ENCODE data around the gene EPHA10. TPM values are rescaled to one million over a fixed set of nuclear protein-coding genes. Genes with fewer than 3 reads are reported as not detected.

EPHA10 gene
- polyA plus RNA-seq, 2 of the 4 experiments (the other 2 are of a cell fraction): 0.35 to 0.53 TPM

DNA sequence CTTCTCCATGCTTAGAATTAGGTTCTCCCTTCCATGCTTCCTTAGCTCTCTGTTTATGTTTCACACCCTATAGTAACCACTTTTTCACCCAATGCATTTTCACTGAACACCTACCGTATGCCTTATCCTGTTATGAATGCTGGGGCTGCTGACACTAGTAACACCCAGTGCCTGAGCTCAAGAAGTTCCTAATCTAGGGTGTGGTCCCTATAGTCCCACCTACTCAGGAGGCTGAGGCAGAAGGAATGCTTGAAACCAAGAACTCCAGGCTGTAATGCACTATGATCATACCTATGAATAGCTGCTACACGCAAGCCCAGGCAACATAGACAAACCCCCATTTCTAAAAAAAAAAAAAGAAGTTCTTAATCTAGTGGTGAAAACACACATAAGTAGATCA is 5.5 kb downstream of the EPHA10 start:
- WGBS (ENCODE audit: missing lambda C conversion rate): 34% methylated on average over 2 of the region's 2 CpGs
- H3K4me3 ChIP-seq: no peak overlapping the region
- no peaks in the 10 kb centered on the region for H3K9me3 ChIP-seq
- ChIA-PET CTCF (interaction anchor here (0.9 kb wide), 1 partner anchor 21 kb away, joined by 3 read pairs; no protein-coding TSS in a partner anchor), POLR2A (no interaction called here)
- no peak overlapping the region for H3K27ac ChIP-seq
- FAIRE-seq: no peak
- no peaks in the 10 kb centered on the region for H3K4me1 ChIP-seq
- no peak for DNase-seq (ENCODE audit: low read depth in 1 of 2, low spot score in 1 of 2)
- TF ChIP-seq TFCP2L1 (CRISPR knock-in tag; IDR thresholded peaks at IDR 0.05): no peak
- TF ChIP-seq HOXA7 (CRISPR knock-in tag; IDR thresholded peaks at IDR 0.05): no peak
- TF ChIP-seq, protein P1, sequence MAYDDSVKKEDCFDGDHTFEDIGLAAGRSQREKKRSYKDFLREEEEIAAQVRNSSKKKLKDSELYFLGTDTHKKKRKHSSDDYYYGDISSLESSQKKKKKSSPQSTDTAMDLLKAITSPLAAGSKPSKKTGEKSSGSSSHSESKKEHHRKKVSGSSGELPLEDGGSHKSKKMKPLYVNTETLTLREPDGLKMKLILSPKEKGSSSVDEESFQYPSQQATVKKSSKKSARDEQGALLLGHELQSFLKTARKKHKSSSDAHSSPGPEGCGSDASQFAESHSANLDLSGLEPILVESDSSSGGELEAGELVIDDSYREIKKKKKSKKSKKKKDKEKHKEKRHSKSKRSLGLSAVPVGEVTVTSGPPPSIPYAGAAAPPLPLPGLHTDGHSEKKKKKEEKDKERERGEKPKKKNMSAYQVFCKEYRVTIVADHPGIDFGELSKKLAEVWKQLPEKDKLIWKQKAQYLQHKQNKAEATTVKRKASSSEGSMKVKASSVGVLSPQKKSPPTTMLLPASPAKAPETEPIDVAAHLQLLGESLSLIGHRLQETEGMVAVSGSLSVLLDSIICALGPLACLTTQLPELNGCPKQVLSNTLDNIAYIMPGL (CRISPR knock-in tag; IDR thresholded peaks at IDR 0.05; ENCODE audit: borderline replicate concordance): no peak
- TF ChIP-seq, protein P2, sequence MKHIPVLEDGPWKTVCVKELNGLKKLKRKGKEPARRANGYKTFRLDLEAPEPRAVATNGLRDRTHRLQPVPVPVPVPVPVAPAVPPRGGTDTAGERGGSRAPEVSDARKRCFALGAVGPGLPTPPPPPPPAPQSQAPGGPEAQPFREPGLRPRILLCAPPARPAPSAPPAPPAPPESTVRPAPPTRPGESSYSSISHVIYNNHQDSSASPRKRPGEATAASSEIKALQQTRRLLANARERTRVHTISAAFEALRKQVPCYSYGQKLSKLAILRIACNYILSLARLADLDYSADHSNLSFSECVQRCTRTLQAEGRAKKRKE (CRISPR knock-in tag; IDR thresholded peaks at IDR 0.05; ENCODE audit: low read depth): no peak
- no peak for TF ChIP-seq KDM1A (IDR thresholded peaks at IDR 0.05; ENCODE audit: low read depth)
- TF ChIP-seq NPAS2 (CRISPR knock-in tag; IDR thresholded peaks at IDR 0.05; ENCODE audit: borderline replicate concordance): no peak
- TF ChIP-seq, protein P3, sequence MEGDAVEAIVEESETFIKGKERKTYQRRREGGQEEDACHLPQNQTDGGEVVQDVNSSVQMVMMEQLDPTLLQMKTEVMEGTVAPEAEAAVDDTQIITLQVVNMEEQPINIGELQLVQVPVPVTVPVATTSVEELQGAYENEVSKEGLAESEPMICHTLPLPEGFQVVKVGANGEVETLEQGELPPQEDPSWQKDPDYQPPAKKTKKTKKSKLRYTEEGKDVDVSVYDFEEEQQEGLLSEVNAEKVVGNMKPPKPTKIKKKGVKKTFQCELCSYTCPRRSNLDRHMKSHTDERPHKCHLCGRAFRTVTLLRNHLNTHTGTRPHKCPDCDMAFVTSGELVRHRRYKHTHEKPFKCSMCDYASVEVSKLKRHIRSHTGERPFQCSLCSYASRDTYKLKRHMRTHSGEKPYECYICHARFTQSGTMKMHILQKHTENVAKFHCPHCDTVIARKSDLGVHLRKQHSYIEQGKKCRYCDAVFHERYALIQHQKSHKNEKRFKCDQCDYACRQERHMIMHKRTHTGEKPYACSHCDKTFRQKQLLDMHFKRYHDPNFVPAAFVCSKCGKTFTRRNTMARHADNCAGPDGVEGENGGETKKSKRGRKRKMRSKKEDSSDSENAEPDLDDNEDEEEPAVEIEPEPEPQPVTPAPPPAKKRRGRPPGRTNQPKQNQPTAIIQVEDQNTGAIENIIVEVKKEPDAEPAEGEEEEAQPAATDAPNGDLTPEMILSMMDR (IDR thresholded peaks at IDR 0.05): no peak
- TF ChIP-seq POLR2A (IDR thresholded peaks at IDR 0.05; ENCODE audit: low read length): no peak
- TF ChIP-seq RNF2 (IDR thresholded peaks at IDR 0.05; ENCODE audit: borderline replicate concordance, low read depth): no peak
- no peak for TF ChIP-seq RAD21 (conservative IDR thresholded peaks at IDR 0.05 in 1 of 2, IDR thresholded peaks at IDR 0.05 in 1 of 2)
- TF ChIP-seq ZNF302 (CRISPR knock-in tag; IDR thresholded peaks at IDR 0.05): no peak
- no peak for TF ChIP-seq NR3C1 (IDR thresholded peaks at IDR 0.05)
- no peak for TF ChIP-seq HDAC2 (IDR thresholded peaks at IDR 0.05)
- no peak for TF ChIP-seq PHF8 (IDR thresholded peaks at IDR 0.05; ENCODE audit: borderline replicate concordance, low read depth)
- TF ChIP-seq HEYL (CRISPR knock-in tag; IDR thresholded peaks at IDR 0.05): no peak
- TF ChIP-seq SREBF2 (IDR thresholded peaks at IDR 0.05): no peak
- no peak for TF ChIP-seq ZSCAN20 (CRISPR knock-in tag; IDR thresholded peaks at IDR 0.05)
- TF ChIP-seq, protein P4, sequence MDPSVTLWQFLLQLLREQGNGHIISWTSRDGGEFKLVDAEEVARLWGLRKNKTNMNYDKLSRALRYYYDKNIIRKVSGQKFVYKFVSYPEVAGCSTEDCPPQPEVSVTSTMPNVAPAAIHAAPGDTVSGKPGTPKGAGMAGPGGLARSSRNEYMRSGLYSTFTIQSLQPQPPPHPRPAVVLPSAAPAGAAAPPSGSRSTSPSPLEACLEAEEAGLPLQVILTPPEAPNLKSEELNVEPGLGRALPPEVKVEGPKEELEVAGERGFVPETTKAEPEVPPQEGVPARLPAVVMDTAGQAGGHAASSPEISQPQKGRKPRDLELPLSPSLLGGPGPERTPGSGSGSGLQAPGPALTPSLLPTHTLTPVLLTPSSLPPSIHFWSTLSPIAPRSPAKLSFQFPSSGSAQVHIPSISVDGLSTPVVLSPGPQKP (IDR thresholded peaks at IDR 0.05; ENCODE audit: low read depth, low read length): no peak
- no peak overlapping the region for H3K4me2 ChIP-seq
- no peak for ATAC-seq

DNA sequence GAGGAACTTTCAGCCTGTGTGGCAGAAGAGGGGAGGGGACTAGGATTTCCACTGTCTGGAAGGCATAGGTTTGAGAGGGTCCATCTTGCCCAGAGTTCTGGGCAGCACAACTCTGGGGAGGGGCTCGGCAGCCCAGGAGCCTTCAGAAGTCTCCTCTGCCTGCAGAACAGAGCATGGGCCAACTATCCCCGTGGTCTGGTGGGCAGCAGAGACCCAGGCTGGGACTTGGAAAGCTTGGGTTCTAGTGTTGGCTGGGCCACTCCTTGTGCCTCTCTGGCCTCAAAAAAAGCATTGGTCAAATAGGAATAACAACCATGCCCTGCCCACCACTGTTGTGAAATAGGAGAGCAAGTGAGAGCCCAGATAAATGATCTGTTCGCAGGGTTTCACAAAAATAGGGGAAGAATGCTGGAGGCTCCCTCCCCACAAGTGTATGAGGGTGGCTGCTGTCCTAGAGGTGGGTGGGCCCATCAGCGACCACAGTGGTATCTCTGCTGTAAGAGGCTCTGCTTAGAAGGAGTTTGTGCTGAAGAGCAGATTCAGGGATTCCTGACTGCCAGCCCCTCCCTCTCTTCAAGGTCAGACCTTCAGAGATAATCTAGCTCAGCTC is 8.9 kb downstream of the EPHA10 start:
- Histone ChIP-seq H3K9me3 (no peaks in the 10 kb centered on the region), H3K27ac (no peak overlapping the region), H3K4me3 (no peak overlapping the region), H3K4me2 (no peak overlapping the region), H3K4me1 (no peaks in the 10 kb centered on the region)
- ChIA-PET POLR2A (no interaction called here), CTCF (interaction anchor here (1.1 kb wide), 1 partner anchor 10 kb away, joined by 3 read pairs; no protein-coding TSS in a partner anchor)
- 32% methylated on average over 3 of the region's 4 CpGs for WGBS (ENCODE audit: missing lambda C conversion rate)
- FAIRE-seq: no peak
- no peak for DNase-seq (ENCODE audit: low read depth in 1 of 2, low spot score in 1 of 2)
- no peak for TF ChIP-seq HDAC2 (IDR thresholded peaks at IDR 0.05)
- TF ChIP-seq FOXS1 (CRISPR knock-in tag; IDR thresholded peaks at IDR 0.05): no peak
- TF ChIP-seq BHLHE40 (IDR thresholded peaks at IDR 0.05; ENCODE audit: low read depth, low read length): no peak
- TF ChIP-seq, protein P5, sequence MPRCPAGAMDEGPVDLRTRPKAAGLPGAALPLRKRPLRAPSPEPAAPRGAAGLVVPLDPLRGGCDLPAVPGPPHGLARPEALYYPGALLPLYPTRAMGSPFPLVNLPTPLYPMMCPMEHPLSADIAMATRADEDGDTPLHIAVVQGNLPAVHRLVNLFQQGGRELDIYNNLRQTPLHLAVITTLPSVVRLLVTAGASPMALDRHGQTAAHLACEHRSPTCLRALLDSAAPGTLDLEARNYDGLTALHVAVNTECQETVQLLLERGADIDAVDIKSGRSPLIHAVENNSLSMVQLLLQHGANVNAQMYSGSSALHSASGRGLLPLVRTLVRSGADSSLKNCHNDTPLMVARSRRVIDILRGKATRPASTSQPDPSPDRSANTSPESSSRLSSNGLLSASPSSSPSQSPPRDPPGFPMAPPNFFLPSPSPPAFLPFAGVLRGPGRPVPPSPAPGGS (IDR thresholded peaks at IDR 0.05): no peak
- TF ChIP-seq KDM1A (IDR thresholded peaks at IDR 0.05; ENCODE audit: low read depth): no peak
- TF ChIP-seq TP53 (CRISPR knock-in tag; IDR thresholded peaks at IDR 0.05): no peak
- ATAC-seq: no peak
